ENCODE data around the gene TMEM175.

TMEM175 gene

GRCh38 chr4:945274-946102 lies 13.2 kb downstream of the TMEM175 start:
- Mint-ChIP-seq H3K4me3 (no peak overlapping the region), H3K4me1 (ENCODE audit: low read depth) (no peaks in the 10 kb centered on the region), H3K27me3 (no peaks in the 10 kb centered on the region), H3K27ac (no peak overlapping the region), H3K36me3 (no peaks in the 10 kb centered on the region), H3K9me3 (ENCODE audit: low read depth) (no peaks in the 10 kb centered on the region)

- no peak overlapping the region for H3K27ac Mint-ChIP-seq
- no peaks in the 10 kb centered on the region for H3K36me3 Mint-ChIP-seq
- H3K4me1 Mint-ChIP-seq (ENCODE audit: low read depth): no peaks in the 10 kb centered on the region
- no peaks in the 10 kb centered on the region for H3K9me3 Mint-ChIP-seq (ENCODE audit: low read depth)
- H3K4me3 Mint-ChIP-seq: no peak overlapping the region
- H3K27me3 Mint-ChIP-seq: no peaks in the 10 kb centered on the region
Measured at GRCh38 chr4:946103-946450, 13.8 kb downstream of the TMEM175 start.

GRCh38 chr4:946517-947471 lies 14.5 kb downstream of the TMEM175 start:
- Mint-ChIP-seq H3K27me3 (no peaks in the 10 kb centered on the region), H3K36me3 (no peaks in the 10 kb centered on the region), H3K27ac (no peak overlapping the region), H3K4me1 (ENCODE audit: low read depth) (no peaks in the 10 kb centered on the region), H3K4me3 (no peak overlapping the region), H3K9me3 (ENCODE audit: low read depth) (no peaks in the 10 kb centered on the region)

GRCh38 chr4:947491-947971 lies 15.3 kb downstream of the TMEM175 start:
- Mint-ChIP-seq H3K27me3 (no peaks in the 10 kb centered on the region), H3K27ac (no peak overlapping the region), H3K4me3 (no peak overlapping the region), H3K36me3 (no peaks in the 10 kb centered on the region), H3K9me3 (ENCODE audit: low read depth) (no peaks in the 10 kb centered on the region), H3K4me1 (ENCODE audit: low read depth) (no peaks in the 10 kb centered on the region)

GRCh38 chr4:948101-948935 lies 16.1 kb downstream of the TMEM175 start:
- Mint-ChIP-seq H3K27ac (peak overlapping the region; percentile 41), H3K36me3 (no peaks in the 10 kb centered on the region), H3K27me3 (no peaks in the 10 kb centered on the region), H3K9me3 (ENCODE audit: low read depth) (no peaks in the 10 kb centered on the region), H3K4me1 (ENCODE audit: low read depth) (no peaks in the 10 kb centered on the region), H3K4me3 (no peak overlapping the region)

GRCh38 chr4:948936-949300 lies 16.7 kb downstream of the TMEM175 start:
- Mint-ChIP-seq H3K27me3 (no peaks in the 10 kb centered on the region), H3K36me3 (no peaks in the 10 kb centered on the region), H3K27ac (no peak overlapping the region), H3K4me1 (ENCODE audit: low read depth) (no peaks in the 10 kb centered on the region), H3K4me3 (no peak overlapping the region), H3K9me3 (ENCODE audit: low read depth) (no peaks in the 10 kb centered on the region)

GRCh38 chr4:949656-950055 lies 17.4 kb downstream of the TMEM175 start:
- H3K27me3 Mint-ChIP-seq: no peaks in the 10 kb centered on the region
- no peaks in the 10 kb centered on the region for H3K9me3 Mint-ChIP-seq (ENCODE audit: low read depth)
- H3K4me1 Mint-ChIP-seq (ENCODE audit: low read depth): no peaks in the 10 kb centered on the region
- peaks cover 1% of the 10 kb centered on the region for H3K36me3 Mint-ChIP-seq
- no peak overlapping the region for H3K4me3 Mint-ChIP-seq
- no peak overlapping the region for H3K27ac Mint-ChIP-seq

GRCh38 chr4:950136-951020 lies 18.1 kb downstream of the TMEM175 start:
- Mint-ChIP-seq H3K27ac (no peak overlapping the region), H3K9me3 (ENCODE audit: low read depth) (no peaks in the 10 kb centered on the region), H3K4me1 (ENCODE audit: low read depth) (no peaks in the 10 kb centered on the region), H3K36me3 (peaks cover 2% of the 10 kb centered on the region), H3K4me3 (no peak overlapping the region), H3K27me3 (no peaks in the 10 kb centered on the region)

- no peaks in the 10 kb centered on the region for H3K4me1 Mint-ChIP-seq (ENCODE audit: low read depth)
- no peak overlapping the region for H3K4me3 Mint-ChIP-seq
Measured at GRCh38 chr4:951186-951585, 18.9 kb downstream of the TMEM175 start.

GRCh38 chr4:951594-952468 lies 19.6 kb downstream of the TMEM175 start:
- Mint-ChIP-seq H3K9me3 (ENCODE audit: low read depth) (no peaks in the 10 kb centered on the region), H3K4me1 (ENCODE audit: low read depth) (no peaks in the 10 kb centered on the region), H3K27ac (no peak overlapping the region), H3K4me3 (no peak overlapping the region), H3K36me3 (peaks cover 2% of the 10 kb centered on the region), H3K27me3 (no peaks in the 10 kb centered on the region)

More at GRCh38 chr4:951186-951585, 18.9 kb downstream of the TMEM175 start:
- Mint-ChIP-seq H3K27me3 (no peaks in the 10 kb centered on the region), H3K36me3 (peaks cover 2% of the 10 kb centered on the region), H3K27ac (no peak overlapping the region), H3K9me3 (ENCODE audit: low read depth) (no peaks in the 10 kb centered on the region)

- Mint-ChIP-seq H3K36me3 (peaks cover 2% of the 10 kb centered on the region), H3K27ac (no peak overlapping the region), H3K4me3 (no peak overlapping the region), H3K27me3 (no peaks in the 10 kb centered on the region), H3K4me1 (ENCODE audit: low read depth) (no peaks in the 10 kb centered on the region), H3K9me3 (ENCODE audit: low read depth) (no peaks in the 10 kb centered on the region)
Measured at GRCh38 chr4:952881-953573, 20.8 kb downstream of the TMEM175 start.

GRCh38 chr4:953574-953915 lies 21.3 kb downstream of the TMEM175 start:
- Mint-ChIP-seq H3K4me3 (no peak overlapping the region), H3K27ac (no peak overlapping the region), H3K36me3 (peaks cover 2% of the 10 kb centered on the region), H3K27me3 (no peaks in the 10 kb centered on the region), H3K9me3 (ENCODE audit: low read depth) (no peaks in the 10 kb centered on the region), H3K4me1 (ENCODE audit: low read depth) (no peaks in the 10 kb centered on the region)

All from activated naive CD8-positive, alpha-beta T cell (primary cell).